Keratinocyte (primary cell): ENCODE data around the gene TP53BP2.

Source experiments
- CTCF ChIP-seq, 3 experiments: IDR thresholded peaks in 1 of 3; conservative IDR thresholded peaks in 1 of 3; optimal IDR thresholded peaks in 1 of 3; 2 replicates in 2 of 3; 3 replicates in 1 of 3; pipeline versions ENCODE3 to v1.5.1; 2011; ENCODE audit warnings: low read length in 3 of 3, mild to moderate bottlenecking in 3 of 3, moderate library complexity in 2 of 3, control low read depth in 1 of 3, inconsistent platforms in 1 of 3; ENCODE audit not compliant: insufficient read depth in 2 of 3; ENCODE audit errors: extremely low read depth in 1 of 3
- EZH2 ChIP-seq: IDR thresholded peaks from one replicate; pipeline ENCODE4 v1.6.1; 2012; ENCODE audit warnings: inconsistent platforms, mild to moderate bottlenecking, low read length, moderate library complexity

- TF ChIP-seq CTCF (optimal IDR thresholded peaks at IDR 0.05 in 1 of 3, IDR thresholded peaks at IDR 0.05 in 1 of 3, conservative IDR thresholded peaks at IDR 0.05 in 1 of 3; ENCODE audit: extremely low read depth in 1 of 3, insufficient read depth in 2 of 3, low read length in 3 of 3) (no peak), EZH2 (no peak)
Observed at GRCh38 chr1:223843934-223844786, 1.6 kb downstream of the TP53BP2 start.
